GM12872 (cell line): ENCODE results near the gene SDK2.

ENCODE experiments used
- CTCF ChIP-seq: IDR thresholded peaks from 3 replicates; pipeline ENCODE4 v1.5.1; 2011; ENCODE audit warnings: low read depth, mild to moderate bottlenecking, low read length, moderate library complexity; ENCODE audit not compliant: insufficient read depth

The SDK2 gene

GRCh38 chr17:73356561-73357170 is 287.6 kb downstream of the SDK2 start:
- no peak for TF ChIP-seq CTCF

- no peak for TF ChIP-seq CTCF
These were observed 289.6 kb downstream of the SDK2 start for GRCh38 chr17:73354423-73355284.

GRCh38 chr17:73352261-73352660 is 292.0 kb downstream of the SDK2 start:
- TF ChIP-seq CTCF = no peak

GRCh38 chr17:73351764-73352163 is 292.5 kb downstream of the SDK2 start:
- TF ChIP-seq CTCF = no peak

- TF ChIP-seq CTCF = no peak
These were observed 293.4 kb downstream of the SDK2 start for GRCh38 chr17:73350864-73351263.

- TF ChIP-seq CTCF = no peak
These were observed 294.6 kb downstream of the SDK2 start for GRCh38 chr17:73349647-73350046.

- TF ChIP-seq CTCF = no peak
These were observed 295.1 kb downstream of the SDK2 start for GRCh38 chr17:73349138-73349537.
